Loucy (cell line): ENCODE data around the gene TM9SF4.
"Not testable (repeated sequence)": the region's sequence is repeated elsewhere in the genome, so short reads cannot be mapped to it uniquely, and the experiment has no call there.

Experiments used
- H2AFZ ChIP-seq: fragments of 200-600 bp; sonication (generic); 2 replicates; pipeline ENCODE4 v1.6.0; 2016; ENCODE audit warnings: antibody characterized with exemption, mild to moderate bottlenecking, low read length, moderate library complexity
- H3F3A ChIP-seq: fragments of 200-600 bp; 2 replicates; pipeline ENCODE4 v1.6.0; 2016; ENCODE audit warnings: antibody characterized with exemption, low read depth, mild to moderate bottlenecking
- H3K27me3 ChIP-seq: fragments of 200-600 bp; sonication (generic); 2 replicates; pipeline ENCODE4 v1.6.1; 2014; ENCODE audit warnings: low read length, mild to moderate bottlenecking; ENCODE audit not compliant: insufficient read depth, poor library complexity, severe bottlenecking
- H3K36me3 ChIP-seq: fragments of 200-600 bp; sonication (generic); 2 replicates; pipeline ENCODE4 v1.6.1; 2016; ENCODE audit warnings: low read length; ENCODE audit not compliant: insufficient read depth
- H3K4me1 ChIP-seq: fragments of 200-600 bp; sonication (generic); 2 replicates; pipeline ENCODE4 v1.5.1; 2014; ENCODE audit warnings: low read length, mild to moderate bottlenecking; ENCODE audit not compliant: insufficient read depth, poor library complexity, severe bottlenecking
- H3K4me2 ChIP-seq: fragments of 200-600 bp; sonication (generic); 2 replicates; pipeline ENCODE4 v1.6.0; 2014; ENCODE audit warnings: antibody characterized with exemption, low read length, low read depth, mild to moderate bottlenecking; ENCODE audit not compliant: poor library complexity, severe bottlenecking
- H3K4me3 ChIP-seq: fragments of 200-600 bp; sonication (generic); 2 replicates; pipeline ENCODE4 v1.5.1; 2014; ENCODE audit warnings: low read length, mild to moderate bottlenecking, mixed read lengths; ENCODE audit not compliant: poor library complexity, severe bottlenecking
- H3K79me2 ChIP-seq: fragments of 200-600 bp; sonication (generic); 2 replicates; pipeline ENCODE4 v1.6.1; 2014; ENCODE audit warnings: low read length; ENCODE audit not compliant: insufficient read depth
- H3K9ac ChIP-seq: fragments of 200-600 bp; sonication (generic); 2 replicates; pipeline ENCODE4 v1.6.0; 2014; ENCODE audit warnings: mild to moderate bottlenecking, low read depth, low read length, moderate library complexity; ENCODE audit not compliant: poor library complexity, severe bottlenecking
- H3K9me2 ChIP-seq: fragments of 200-600 bp; sonication (generic); replicated peaks from 2 replicates; pipeline ENCODE4 v1.6.1; 2016; ENCODE audit warnings: low read depth, low read length, mixed read lengths
- H3K9me3 ChIP-seq: fragments of 200-600 bp; sonication (generic); 2 replicates; pipeline ENCODE4 v1.6.1; 2014; ENCODE audit warnings: mild to moderate bottlenecking, antibody characterized with exemption, low read length, low read depth; ENCODE audit not compliant: insufficient read depth
- H4K20me1 ChIP-seq: fragments of 200-600 bp; sonication (generic); 2 replicates; pipeline ENCODE4 v1.6.0; 2014; ENCODE audit warnings: antibody characterized with exemption, low read length, mild to moderate bottlenecking; ENCODE audit not compliant: insufficient read depth, poor library complexity, severe bottlenecking
- CTCF ChIP-seq: fragments of 200-600 bp; sonication (generic); conservative IDR thresholded peaks from 2 replicates; pipeline ENCODE4 v1.5.1; 2014; ENCODE audit warnings: mild to moderate bottlenecking, antibody characterized with exemption, low read length
- EZH2phosphoT487 ChIP-seq: fragments of 200-600 bp; IDR thresholded peaks from 2 replicates; pipeline ENCODE4 v1.6.1; 2018; ENCODE audit warnings: antibody characterized with exemption, mild to moderate bottlenecking, moderate library complexity, borderline replicate concordance

Gene TM9SF4

GRCh38 chr20:32191873-32192272 is 82.4 kb downstream of the TM9SF4 start:
- H3K4me2 ChIP-seq = no peak overlapping the region
- no peaks in the 10 kb centered on the region for H3F3A ChIP-seq
- H3K9me3 ChIP-seq = no peaks in the 10 kb centered on the region
- H3K9ac ChIP-seq = no peak overlapping the region
- no peaks in the 10 kb centered on the region for H3K9me2 ChIP-seq
- H3K27me3 ChIP-seq = no peaks in the 10 kb centered on the region
- peaks cover 9% of the 10 kb centered on the region for H3K4me1 ChIP-seq
- peaks cover 27% of the 10 kb centered on the region; the same call in 1 of the 2 replicates for H3K36me3 ChIP-seq
- H4K20me1 ChIP-seq = no peaks in the 10 kb centered on the region
- TF ChIP-seq EZH2phosphoT487 (no peak), CTCF (no peak)
- H3K79me2 ChIP-seq = peaks cover 18% of the 10 kb centered on the region; the same call in 1 of the 2 replicates
- H3K4me3 ChIP-seq = no peak overlapping the region
- H2AFZ ChIP-seq = no peak overlapping the region

GRCh38 chr20:32192698-32193097 is 83.2 kb downstream of the TM9SF4 start:
- no peak overlapping the region for H3K9ac ChIP-seq
- H3K36me3 ChIP-seq = peaks cover 35% of the 10 kb centered on the region; the same call in 1 of the 2 replicates
- no peak overlapping the region for H3K4me3 ChIP-seq
- H3K27me3 ChIP-seq = no peaks in the 10 kb centered on the region
- TF ChIP-seq EZH2phosphoT487 (no peak), CTCF (no peak)
- no peak overlapping the region for H2AFZ ChIP-seq
- H3K4me2 ChIP-seq = no peak overlapping the region
- H3K9me2 ChIP-seq = no peaks in the 10 kb centered on the region
- no peaks in the 10 kb centered on the region for H3F3A ChIP-seq
- H4K20me1 ChIP-seq = peaks cover 2% of the 10 kb centered on the region
- no peaks in the 10 kb centered on the region for H3K9me3 ChIP-seq
- peaks cover 19% of the 10 kb centered on the region; the same call in 1 of the 2 replicates for H3K79me2 ChIP-seq
- peaks cover 9% of the 10 kb centered on the region for H3K4me1 ChIP-seq

GRCh38 chr20:32193336-32193735 is 83.8 kb downstream of the TM9SF4 start:
- not testable (repeated sequence) for H3K4me3 ChIP-seq, H3F3A ChIP-seq, H4K20me1 ChIP-seq, H3K27me3 ChIP-seq, H3K4me2 ChIP-seq, H3K9ac ChIP-seq, H2AFZ ChIP-seq, H3K9me3 ChIP-seq, H3K9me2 ChIP-seq, H3K4me1 ChIP-seq
- peaks cover 41% of the 10 kb centered on the region; the same call in 1 of the 2 replicates for H3K36me3 ChIP-seq
- H3K79me2 ChIP-seq = peaks cover 18% of the 10 kb centered on the region; the same call in 1 of the 2 replicates

GRCh38 chr20:32193996-32194395 is 84.5 kb downstream of the TM9SF4 start:
- no peaks in the 10 kb centered on the region for H3K27me3 ChIP-seq
- H3K79me2 ChIP-seq = peaks cover 18% of the 10 kb centered on the region; the same call in 1 of the 2 replicates
- no peaks in the 10 kb centered on the region for H3K9me3 ChIP-seq
- no peaks in the 10 kb centered on the region for H3K9me2 ChIP-seq
- TF ChIP-seq CTCF (no peak), EZH2phosphoT487 (no peak)
- no peak overlapping the region for H2AFZ ChIP-seq
- H3K9ac ChIP-seq = no peak overlapping the region
- no peaks in the 10 kb centered on the region for H3F3A ChIP-seq
- peaks cover 48% of the 10 kb centered on the region; the same call in 1 of the 2 replicates for H3K36me3 ChIP-seq
- H3K4me3 ChIP-seq = no peak overlapping the region
- peaks cover 13% of the 10 kb centered on the region for H4K20me1 ChIP-seq
- H3K4me2 ChIP-seq = no peak overlapping the region
- peaks cover 4% of the 10 kb centered on the region for H3K4me1 ChIP-seq
